ENCODE measurements around the gene TRPM2. TPM values are rescaled to one million over a fixed set of nuclear protein-coding genes. Genes with fewer than 3 reads are reported as not detected.

TRPM2 gene
- 0.12 TPM in 1 of 2 replicates, not detected in the other for total RNA-seq (2014; rRNA removed; shearing (Covaris generic))

- DNase-seq (ENCODE audit: low spot score), result no peak
- in situ Hi-C loops (cut with HindIII; ENCODE audit: low sequenced_read_pairs), result no loop called here
Observed at GRCh38 chr21:44353191-44353970, at the start of gene TRPM2. TRPM2 (plus strand) TSS chr21:44353621; CDS start chr21:44353701, 80 bp downstream.

DNA sequence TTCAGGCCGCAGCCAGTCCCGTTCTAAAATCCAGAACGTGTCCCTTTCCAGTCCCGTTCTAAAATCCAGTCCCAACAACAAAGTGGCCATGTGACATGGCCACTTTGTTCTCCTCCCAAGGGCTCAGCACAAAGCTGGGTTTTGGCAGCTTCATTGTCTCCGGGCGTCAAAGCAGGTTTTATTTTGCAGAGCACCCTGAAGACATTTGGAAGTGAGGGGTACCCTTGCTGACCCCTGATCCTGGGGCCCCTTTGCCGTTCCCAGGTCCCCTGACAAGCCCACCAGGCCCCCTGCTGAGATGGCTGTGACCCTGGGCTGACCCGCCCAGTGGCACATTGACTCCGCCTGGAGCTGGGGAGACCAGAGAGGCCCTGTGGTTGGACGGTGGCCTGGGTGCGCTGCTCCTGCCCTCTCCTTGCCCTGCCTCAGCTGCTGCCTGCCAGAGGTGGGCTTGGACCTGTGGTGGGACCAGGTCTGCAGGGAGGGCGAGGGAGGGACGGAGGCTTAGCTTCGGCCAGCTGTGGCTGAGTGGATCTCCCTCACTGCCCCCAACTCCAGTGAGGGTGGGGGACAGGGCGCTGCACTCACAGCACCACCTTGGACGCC lies 49.3 kb upstream of the TRPM2 start:
- in situ Hi-C loops (cut with HindIII; ENCODE audit: low sequenced_read_pairs), result no loop called here
- DNase-seq (ENCODE audit: low spot score), result no peak

DNA sequence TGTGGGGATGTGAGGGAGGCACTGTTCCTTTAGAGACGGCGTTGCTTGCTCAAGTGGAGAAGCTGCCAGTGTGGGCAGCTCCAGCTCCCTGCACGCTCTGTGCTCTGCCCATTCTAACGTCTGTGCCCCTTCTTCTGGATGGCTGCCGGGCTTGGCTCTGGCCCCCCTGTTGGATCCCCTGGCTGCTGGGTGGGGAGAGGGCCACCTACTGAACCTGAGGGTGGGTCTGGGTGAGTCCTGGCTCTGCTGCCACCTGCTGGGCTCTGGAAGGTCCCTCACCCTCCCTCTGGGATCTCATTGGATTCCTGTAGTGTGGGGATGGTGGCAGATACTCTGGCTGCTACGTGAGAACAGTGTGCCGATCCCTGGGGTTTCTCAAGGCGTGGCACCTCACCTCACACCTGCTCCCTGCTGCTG lies 48.5 kb upstream of the TRPM2 start:
- DNase-seq (ENCODE audit: low spot score), result no peak
- in situ Hi-C loops (cut with HindIII; ENCODE audit: low sequenced_read_pairs), result no loop called here

- in situ Hi-C loops (cut with HindIII; ENCODE audit: low sequenced_read_pairs), result no loop called here
- no peak for DNase-seq (ENCODE audit: low spot score)
Observed at GRCh38 chr21:44305691-44306090, 47.7 kb upstream of the TRPM2 start.

GRCh38 chr21:44306936-44307704 lies 46.3 kb upstream of the TRPM2 start:
- in situ Hi-C loops (cut with HindIII; ENCODE audit: low sequenced_read_pairs), result no loop called here
- no peak for DNase-seq (ENCODE audit: low spot score)

DNA sequence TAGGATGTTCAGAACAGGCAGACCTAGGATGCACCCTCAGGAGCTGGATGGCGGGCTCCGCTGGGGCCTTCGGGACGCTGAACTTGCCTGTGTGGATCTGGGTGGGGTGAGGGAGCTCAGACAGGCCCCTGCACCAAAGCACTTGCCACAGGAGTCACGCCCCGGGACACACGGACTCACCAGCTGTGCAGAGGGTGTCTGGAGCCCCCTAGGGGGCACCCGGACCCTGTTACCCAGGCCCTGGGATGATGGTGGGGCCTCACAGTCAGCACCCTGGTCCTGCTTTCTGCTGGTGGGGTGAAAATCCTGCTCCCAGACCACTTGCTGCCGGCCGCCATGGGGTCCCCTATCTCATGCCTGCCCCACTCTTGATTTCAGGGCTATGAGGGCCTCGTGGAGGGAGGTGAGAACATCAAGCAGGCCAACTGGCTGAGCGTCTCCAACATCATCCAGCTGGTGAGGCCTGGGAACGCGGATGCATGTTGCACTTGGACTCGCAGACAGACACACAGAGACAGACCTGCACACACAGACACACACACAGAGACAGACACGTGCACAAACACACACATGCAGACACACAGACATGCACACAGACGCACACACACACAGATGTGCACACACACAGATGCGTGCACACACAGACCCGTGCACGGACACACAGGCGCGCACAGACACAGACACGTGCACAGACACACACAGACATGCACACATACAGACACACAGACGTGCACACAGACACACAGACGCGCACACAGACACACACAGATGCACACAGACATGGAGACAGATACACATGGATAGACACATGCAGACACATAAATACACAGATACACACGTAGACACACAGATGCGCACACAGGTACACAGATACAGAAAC lies 42.6 kb upstream of the TRPM2 start:
- in situ Hi-C loops (cut with HindIII; ENCODE audit: low sequenced_read_pairs), result no loop called here
- no peak for DNase-seq (ENCODE audit: low spot score)

- in situ Hi-C loops (cut with HindIII; ENCODE audit: low sequenced_read_pairs), result no loop called here
- DNase-seq (ENCODE audit: low spot score), result no peak
Observed at GRCh38 chr21:44312089-44312488, 41.3 kb upstream of the TRPM2 start.

DNA sequence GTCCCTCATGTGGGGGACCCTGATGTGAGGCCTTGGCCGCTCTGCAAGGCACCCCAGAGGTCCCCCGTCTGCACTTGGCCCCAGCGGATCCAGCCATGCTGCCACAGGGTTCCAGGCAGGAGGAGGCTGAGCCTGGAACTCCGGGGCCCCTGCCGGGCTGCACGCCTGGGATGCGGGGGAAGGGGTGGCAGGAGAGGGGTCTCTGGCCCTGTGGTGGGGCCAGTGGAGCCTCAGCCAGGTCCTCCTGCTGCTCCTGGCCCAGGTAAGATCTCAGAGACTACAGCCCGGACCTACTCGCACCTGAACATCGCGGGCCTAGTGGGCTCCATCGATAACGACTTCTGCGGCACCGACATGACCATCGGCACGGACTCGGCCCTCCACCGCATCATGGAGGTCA lies 40.7 kb upstream of the TRPM2 start:
- DNase-seq (ENCODE audit: low spot score), result no peak
- in situ Hi-C loops (cut with HindIII; ENCODE audit: low sequenced_read_pairs), result no loop called here

GRCh38 chr21:44313451-44313850 lies 40.0 kb upstream of the TRPM2 start:
- in situ Hi-C loops (cut with HindIII; ENCODE audit: low sequenced_read_pairs), result no loop called here
- no peak for DNase-seq (ENCODE audit: low spot score)

- in situ Hi-C loops (cut with HindIII; ENCODE audit: low sequenced_read_pairs), result no loop called here
Observed at GRCh38 chr21:44314128-44314527, 39.3 kb upstream of the TRPM2 start.

GRCh38 chr21:44314561-44314960 lies 38.9 kb upstream of the TRPM2 start:
- in situ Hi-C loops (cut with HindIII; ENCODE audit: low sequenced_read_pairs), result no loop called here

More at GRCh38 chr21:44314128-44314527, 39.3 kb upstream of the TRPM2 start:
- no peak for DNase-seq (ENCODE audit: low spot score)

GRCh38 chr21:44315691-44316203 lies 37.7 kb upstream of the TRPM2 start:
- in situ Hi-C loops (cut with HindIII; ENCODE audit: low sequenced_read_pairs), result no loop called here
- no peak for DNase-seq (ENCODE audit: low spot score)

More at GRCh38 chr21:44314561-44314960, 38.9 kb upstream of the TRPM2 start:
- DNase-seq (ENCODE audit: low spot score), result no peak

DNA sequence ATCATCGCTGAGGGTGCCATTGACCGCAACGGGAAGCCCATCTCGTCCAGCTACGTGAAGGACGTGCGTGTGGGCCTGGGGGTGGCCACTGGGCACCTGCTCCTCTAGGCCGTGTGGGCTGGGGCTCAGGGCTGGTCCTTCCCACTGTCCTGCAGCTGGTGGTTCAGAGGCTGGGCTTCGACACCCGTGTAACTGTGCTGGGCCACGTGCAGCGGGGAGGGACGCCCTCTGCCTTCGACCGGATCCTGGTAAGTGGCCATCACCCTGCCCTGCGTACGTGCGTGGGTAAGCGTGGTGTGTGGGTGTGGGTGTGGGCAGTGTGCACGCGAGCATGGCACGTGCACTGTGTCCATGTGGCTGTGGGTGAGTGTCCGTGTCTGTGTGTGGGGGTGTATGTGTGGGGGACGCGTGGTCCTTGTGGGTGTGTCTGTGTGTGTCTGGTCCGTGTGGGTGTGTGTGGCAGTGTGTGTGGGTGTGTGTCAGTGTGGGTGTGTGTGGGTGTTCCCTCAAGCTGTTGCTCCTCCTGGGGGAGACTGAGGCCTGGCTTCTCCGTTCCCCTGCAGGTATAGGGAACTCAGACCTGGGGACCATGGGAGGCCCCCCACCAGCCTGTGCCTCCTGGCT lies 37.0 kb upstream of the TRPM2 start:
- no peak for DNase-seq (ENCODE audit: low spot score)

DNA sequence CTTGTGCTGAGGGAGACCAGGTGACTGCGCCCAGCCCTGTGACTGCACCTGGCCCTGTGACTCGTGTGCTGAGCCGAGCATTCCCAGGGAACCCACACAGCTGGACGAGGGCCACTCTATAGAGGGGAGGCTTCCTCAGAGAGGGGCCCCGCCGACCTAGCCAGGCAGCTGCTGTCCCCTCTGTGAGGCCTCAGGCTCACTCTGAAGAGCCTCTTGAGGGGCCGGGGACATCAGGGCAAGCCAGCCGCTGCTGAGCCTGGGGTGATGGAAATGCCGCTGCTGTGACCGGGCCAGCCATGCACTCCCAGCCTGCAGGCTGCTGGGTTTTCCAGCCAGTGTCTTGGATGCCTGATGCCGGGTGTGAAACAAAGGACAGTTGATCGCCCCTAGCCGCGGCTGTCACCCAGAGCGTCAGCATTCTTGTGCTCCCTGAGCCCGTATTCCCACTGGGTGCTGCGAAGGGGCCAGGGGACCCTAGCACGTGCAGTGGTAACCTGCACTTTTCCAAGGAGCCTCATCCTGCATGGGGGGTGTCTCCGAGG lies 36.1 kb upstream of the TRPM2 start:
- no peak for DNase-seq (ENCODE audit: low spot score)
- in situ Hi-C loops (cut with HindIII; ENCODE audit: low sequenced_read_pairs), result no loop called here

More for the DNA sequence above, 37.0 kb upstream of the TRPM2 start:
- in situ Hi-C loops (cut with HindIII; ENCODE audit: low sequenced_read_pairs), result no loop called here

- no peak for DNase-seq (ENCODE audit: low spot score)
- in situ Hi-C loops (cut with HindIII; ENCODE audit: low sequenced_read_pairs), result no loop called here
Observed at GRCh38 chr21:44317871-44318270, 35.5 kb upstream of the TRPM2 start.

DNA sequence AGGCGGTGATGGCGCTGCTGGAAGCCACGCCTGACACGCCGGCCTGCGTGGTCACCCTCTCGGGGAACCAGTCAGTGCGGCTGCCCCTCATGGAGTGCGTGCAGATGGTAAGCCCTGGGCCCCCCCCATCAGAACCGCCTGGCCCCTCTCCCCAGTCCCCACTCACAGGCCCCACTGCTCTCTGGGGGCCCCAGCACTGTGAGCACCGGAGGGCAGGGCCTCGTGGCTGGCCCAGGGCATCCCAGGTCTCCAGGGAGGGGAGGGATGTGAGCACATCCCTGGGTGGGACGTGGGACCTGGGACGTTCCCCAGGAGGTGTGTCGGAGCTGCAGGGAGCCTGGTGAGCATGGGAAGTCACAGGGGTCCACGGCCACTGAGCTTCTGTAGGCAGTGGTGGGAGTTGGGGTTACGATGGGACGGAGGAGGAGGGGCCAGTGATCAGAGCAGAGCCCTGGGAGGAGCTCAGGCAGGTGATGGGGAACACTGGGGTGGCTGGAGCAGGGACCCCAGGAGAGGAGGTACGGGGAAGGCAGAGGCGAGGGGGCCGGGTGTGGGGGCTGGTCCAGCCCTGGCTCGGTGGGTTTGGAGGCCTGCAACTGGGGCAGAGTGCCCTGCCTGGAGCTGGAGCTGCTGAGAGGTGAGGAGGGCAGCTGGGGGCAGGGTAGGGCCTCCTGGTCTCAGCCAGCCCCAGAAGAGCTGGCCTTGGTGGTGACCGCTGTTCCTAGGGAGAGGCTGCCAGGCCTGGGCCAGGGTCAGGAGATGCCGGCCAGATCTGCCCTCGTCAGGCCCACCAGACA lies 34.7 kb upstream of the TRPM2 start:
- in situ Hi-C loops (cut with HindIII; ENCODE audit: low sequenced_read_pairs), result no loop called here
- DNase-seq (ENCODE audit: low spot score), result no peak

DNA sequence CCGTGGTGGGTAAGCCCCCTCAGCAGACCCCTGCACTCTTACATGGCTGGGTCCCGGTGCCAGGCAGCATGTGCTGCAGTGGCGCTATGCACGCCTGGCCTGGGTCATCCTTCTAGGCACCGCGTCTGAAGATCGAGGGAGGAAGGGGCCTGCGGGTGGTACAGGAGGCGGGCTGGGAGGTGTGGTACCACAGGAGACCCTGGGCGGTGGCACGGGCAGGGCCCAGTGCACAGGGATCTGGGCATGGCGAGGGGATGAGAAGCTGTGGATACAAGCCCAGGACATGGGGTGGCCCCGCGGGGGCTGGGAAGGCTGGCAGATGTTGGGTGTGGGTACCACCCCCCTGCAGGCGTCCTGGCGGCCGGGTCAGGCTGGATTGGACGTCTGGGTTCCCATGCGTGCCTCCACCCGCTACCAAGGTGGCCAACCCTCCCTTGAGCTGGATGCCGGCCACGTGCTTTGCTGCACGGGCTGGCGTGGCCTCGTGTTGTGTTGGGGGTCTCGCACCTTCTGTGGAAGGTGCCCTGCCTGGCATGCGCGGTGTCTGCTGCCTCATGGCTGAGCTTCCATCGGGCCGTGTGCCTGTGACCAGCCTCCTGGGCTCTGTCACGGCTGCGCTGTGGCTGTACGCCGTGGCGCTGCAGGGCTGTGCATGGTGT lies 33.9 kb upstream of the TRPM2 start:
- in situ Hi-C loops (cut with HindIII; ENCODE audit: low sequenced_read_pairs), result no loop called here
- DNase-seq (ENCODE audit: low spot score), result no peak

Data from G401 (cell line).